GM21515 (cell line): ENCODE results near the gene PPM1G.
"Not testable (repeated sequence)": the region's sequence is repeated elsewhere in the genome, so short reads cannot be mapped to it uniquely, and the experiment has no call there.

Experiments
- ATAC-seq: cut with Tn5 transposase; IDR thresholded peaks from one replicate; pipeline ENCODE4 v1.9.1; 2021; ENCODE audit not compliant: unreplicated experiment

PPM1G gene

GRCh38 chr2:27376151-27376865, 33.1 kb downstream of the PPM1G start:
- ATAC-seq, result no peak

GRCh38 chr2:27375513-27376099, 33.8 kb downstream of the PPM1G start:
- ATAC-seq, result no peak

GRCh38 chr2:27373567-27373966, 35.8 kb downstream of the PPM1G start:
- ATAC-seq, result no peak

- no peak for ATAC-seq
These were observed 36.5 kb downstream of the PPM1G start for GRCh38 chr2:27372937-27373336.

GRCh38 chr2:27370816-27371620, 38.4 kb downstream of the PPM1G start:
- peak; percentile 28 for ATAC-seq

- ATAC-seq, result peak; percentile 85
These were observed 39.2 kb downstream of the PPM1G start, which contains the start of the genes EIF2B4 and SNX17 for GRCh38 chr2:27370026-27370815. TSS of gene EIF2B4 (minus strand) at chr2:27370338. CDS start at chr2:27370314, 24 bp downstream. TSS of gene SNX17 (plus strand) at chr2:27370616. CDS start at chr2:27370744, 128 bp downstream.

GRCh38 chr2:27369471-27370025, 39.8 kb downstream of the PPM1G start:
- ATAC-seq, result no peak

- no peak for ATAC-seq
These were observed 45.5 kb downstream of the PPM1G start for GRCh38 chr2:27363933-27364332.

GRCh38 chr2:27362678-27363420, 46.5 kb downstream of the PPM1G start:
- ATAC-seq, result no peak

GRCh38 chr2:27356382-27357181, 52.8 kb downstream of the PPM1G start, which contains the start of gene GTF3C2:
TSS of gene GTF3C2 (minus strand) at chr2:27356764. CDS start at chr2:27343554, 13,210 bp downstream.
- peak; percentile 80 for ATAC-seq

GRCh38 chr2:27356056-27356381, 53.4 kb downstream of the PPM1G start:
- peak; percentile 40 for ATAC-seq

GRCh38 chr2:27354597-27354927, 54.8 kb downstream of the PPM1G start:
- no peak for ATAC-seq

- ATAC-seq, result no peak
These were observed 55.4 kb downstream of the PPM1G start for GRCh38 chr2:27353762-27354596.

GRCh38 chr2:27353386-27353761, 56.0 kb downstream of the PPM1G start:
- ATAC-seq, result not testable (repeated sequence)

GRCh38 chr2:27351802-27352598, 57.4 kb downstream of the PPM1G start:
- ATAC-seq, result no peak

GRCh38 chr2:27350106-27350693, 59.2 kb downstream of the PPM1G start:
- ATAC-seq, result no peak

GRCh38 chr2:27347641-27348040, 61.8 kb downstream of the PPM1G start:
- ATAC-seq, result no peak
